Hematopoietic multipotent progenitor cell (in vitro differentiated cells): Measurements from ENCODE around the gene WDCP. TPM values are rescaled to one million over a fixed set of nuclear protein-coding genes. Genes with fewer than 3 reads are reported as not detected.
"Not testable (repeated sequence)": the region's sequence is repeated elsewhere in the genome, so short reads cannot be mapped to it uniquely, and the experiment has no call there.

Source experiments
- DNase-seq, 3 donors: peaks; one replicate each; pipeline ENCODE4 v3.0.0-alpha.2; 2011 to 2015; ENCODE audit warnings: low read depth in 2 of 3, low spot score in 2 of 3
- total RNA-seq: library from RNA; depleted of rRNA; stranded (reverse); fragments of >200 nt; gene quantifications from one replicate; pipeline ENCODE4 v1.2.3, GENCODE V29; 2012

Gene WDCP
- total RNA-seq, 1 donor, result 7.8 TPM

DNA sequence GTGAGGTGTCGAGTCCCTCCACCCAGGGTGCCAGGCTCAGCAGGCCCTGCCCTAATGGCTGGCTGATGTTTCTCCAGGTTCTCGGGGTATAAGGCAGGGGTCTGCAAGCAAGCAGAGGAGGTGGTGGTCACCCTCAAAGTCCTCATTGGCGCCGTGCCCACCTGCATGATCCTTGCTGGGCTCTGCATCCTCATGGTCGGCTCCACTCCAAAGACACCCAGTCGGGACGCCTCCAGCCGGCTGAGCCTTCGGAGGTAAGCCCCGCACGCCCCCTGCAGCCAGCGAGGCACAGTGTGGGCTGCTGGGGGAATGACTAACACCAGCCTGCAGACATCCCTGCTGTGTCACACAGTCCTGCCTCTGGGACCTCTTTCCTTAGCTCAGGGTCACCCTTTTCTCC, 23.2 kb downstream of the WDCP start:
- DNase-seq, result no peak

DNA sequence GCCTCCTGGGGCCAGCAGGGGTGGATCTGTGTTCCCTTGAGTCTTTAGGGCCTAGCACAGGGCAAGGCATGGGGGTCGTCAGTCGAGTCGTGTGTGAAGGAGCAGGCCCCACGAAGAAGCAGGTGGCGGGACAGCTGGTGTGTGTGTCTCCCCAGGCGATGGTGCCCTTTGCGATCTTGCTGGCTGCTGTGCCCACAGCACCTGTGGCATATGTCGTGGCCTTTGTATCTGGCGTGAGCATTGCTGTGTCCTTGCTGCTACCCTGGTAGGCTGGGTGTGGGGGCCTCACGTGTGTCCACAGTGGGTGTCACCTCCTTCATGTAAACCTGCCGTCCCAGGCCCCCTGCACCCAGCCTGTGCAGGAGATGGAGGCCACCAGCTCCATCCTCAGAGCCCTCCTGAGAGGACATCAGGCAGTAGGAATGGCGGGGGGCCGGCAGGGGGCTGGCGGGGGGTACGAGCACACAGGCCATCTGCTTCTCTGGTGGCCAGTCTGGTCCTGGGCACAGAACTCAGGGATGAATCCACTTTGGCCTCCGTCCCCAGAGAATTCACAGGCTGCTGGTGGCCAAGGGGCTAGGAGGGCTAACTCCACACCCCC, 24.1 kb downstream of the WDCP start:
- DNase-seq, result no peak

DNA sequence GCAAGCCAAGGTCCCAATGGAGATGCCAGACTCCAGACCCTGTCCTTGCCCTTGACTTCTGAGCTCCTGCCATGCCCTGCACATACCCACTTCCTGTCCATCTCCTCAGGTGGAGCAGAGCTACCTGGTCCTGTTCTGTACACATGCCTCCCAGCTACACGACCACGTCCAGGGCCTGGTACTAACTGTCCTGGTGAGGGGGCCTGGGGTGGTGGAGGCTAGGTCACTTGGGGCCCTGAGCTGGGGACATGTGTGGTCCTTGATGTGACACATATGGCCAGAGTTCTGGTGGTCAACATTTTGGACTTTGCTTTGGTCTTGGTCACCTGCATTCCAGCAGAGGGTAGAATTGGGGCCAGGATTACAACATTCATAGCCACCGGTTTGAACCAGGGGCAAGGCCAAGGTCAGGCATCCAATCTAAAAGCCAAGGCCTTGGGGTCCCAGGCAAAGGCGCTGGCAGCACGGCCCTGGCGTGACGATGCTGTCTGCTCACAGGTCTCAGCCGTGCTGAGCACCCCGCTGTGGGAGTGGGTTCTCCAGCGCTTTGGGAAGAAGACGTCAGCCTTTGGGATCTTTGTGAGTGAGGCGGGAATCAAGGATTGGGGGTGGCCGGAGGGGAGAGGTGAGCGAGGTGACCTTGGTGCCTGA, 24.7 kb downstream of the WDCP start:
- no peak for DNase-seq

DNA sequence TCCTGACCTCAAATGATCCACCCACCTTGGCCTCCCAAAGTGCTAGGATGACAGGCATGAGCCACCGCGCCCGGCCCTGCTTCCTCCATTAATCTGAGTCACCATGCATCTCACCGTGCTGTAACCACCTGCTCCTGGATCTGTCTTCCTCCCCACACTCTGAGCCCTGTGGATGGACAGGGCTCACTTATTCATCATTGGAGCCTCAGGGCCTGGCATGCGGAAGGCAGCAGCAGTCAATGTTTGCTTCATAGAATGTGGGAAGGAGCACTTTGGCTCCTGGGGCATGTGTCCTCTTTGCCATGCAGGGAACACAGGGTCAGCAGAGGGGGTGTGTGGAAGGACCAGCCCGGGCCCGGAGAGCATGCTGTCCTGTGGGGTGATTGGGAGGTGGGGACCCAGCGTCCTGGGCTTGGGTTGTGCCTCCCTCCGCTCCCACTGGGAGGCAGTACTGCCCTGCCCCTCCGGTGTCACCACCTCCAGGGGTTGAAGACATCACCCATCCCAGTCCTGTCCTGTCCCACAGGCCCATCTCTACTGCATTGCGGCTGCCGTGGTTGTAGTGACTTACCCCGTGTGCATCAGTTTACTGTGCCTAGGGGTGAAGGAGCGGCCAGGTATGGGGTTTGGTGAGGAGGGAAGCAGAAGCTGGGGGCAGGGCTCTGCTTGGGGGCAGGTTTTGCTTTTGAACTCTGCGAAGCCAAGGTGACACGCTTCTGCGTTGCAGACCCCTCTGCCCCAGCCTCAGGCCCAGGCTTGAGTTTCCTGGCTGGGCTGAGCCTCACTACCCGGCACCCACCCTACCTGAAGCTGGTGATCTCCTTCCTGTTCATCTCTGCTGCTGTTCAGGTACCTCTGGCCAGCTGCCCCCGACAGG, 25.8 kb downstream of the WDCP start:
- DNase-seq, result peak in 1 of 3 donors; percentile 18

DNA sequence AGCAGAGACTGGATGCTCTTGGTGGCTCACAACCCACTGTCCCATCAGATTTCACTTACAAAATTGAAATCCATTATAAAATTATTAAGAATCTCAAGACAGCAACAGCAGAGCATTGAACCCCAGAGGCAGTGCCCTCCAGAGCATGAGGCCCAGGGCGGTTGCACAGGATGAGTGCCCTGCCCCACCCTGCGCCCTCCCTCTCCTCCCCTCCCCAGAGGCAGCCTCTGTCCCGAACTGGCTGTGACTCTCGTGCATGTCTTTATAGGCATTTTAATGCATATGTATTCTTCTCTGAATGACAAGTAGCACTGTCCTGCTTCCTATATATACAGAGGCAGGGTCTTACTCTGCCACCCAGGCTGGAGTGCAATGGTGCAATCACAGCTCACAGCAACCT, 26.9 kb downstream of the WDCP start:
- no peak for DNase-seq

DNA sequence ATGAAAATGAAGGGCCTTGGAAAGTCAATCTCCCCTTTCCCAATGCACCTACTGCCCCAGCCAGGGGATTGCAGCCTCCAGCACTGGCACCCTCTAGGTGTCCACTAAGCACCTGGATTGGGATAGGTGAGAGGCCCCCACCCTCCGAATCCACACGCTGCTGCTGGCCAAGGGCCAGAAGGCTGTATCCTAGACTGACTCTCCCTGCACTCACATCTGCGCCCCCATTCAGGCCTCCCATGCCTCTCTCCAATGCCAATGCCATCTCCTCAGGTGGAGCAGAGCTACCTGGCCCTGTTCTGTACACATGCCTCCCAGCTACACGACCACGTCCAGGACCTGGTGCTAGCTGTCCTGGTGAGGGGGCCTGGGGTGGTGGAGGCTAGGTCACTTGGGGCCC, 27.5 kb downstream of the WDCP start:
- no peak for DNase-seq

DNA sequence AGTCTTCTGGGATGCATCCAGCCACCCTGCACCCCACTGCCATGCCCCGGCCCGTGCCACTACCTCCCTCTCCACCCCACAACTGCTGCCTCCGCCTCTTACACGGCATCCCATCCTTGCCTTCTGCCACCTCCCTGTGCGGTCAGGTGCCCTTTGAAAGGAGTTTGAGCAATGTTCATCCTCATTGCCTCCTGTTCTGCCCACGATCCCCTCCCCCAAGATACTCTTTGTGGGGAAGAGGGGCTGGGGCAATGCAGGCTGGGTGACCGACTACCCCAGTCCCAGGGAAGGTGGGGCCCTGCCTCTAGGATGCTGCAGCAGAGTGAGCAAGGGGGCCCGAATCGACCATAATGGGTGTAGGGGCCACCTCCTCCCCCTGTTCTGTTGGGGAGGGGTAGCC, 28.9 kb downstream of the WDCP start:
- DNase-seq, result no peak

DNA sequence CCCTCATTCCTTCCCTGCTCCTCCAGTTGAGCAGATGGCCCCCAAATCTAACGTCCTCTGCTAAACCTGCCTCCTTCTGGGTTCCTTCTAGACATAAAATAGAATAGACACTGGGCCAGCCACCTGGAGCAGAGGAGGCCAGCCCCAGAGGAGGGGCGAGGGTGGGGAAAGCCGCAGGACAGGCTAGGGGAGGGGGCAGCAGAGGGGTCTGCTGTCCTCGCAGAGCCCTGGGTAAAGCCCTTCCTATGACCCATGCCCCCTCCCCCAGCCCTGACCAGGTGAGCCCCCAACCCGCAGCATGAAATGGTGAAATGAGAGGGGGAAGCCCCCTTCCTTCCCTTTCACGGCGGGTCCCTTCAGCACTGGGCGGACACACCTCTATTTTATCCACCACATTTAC, 29.5 kb downstream of the WDCP start:
- no peak for DNase-seq

DNA sequence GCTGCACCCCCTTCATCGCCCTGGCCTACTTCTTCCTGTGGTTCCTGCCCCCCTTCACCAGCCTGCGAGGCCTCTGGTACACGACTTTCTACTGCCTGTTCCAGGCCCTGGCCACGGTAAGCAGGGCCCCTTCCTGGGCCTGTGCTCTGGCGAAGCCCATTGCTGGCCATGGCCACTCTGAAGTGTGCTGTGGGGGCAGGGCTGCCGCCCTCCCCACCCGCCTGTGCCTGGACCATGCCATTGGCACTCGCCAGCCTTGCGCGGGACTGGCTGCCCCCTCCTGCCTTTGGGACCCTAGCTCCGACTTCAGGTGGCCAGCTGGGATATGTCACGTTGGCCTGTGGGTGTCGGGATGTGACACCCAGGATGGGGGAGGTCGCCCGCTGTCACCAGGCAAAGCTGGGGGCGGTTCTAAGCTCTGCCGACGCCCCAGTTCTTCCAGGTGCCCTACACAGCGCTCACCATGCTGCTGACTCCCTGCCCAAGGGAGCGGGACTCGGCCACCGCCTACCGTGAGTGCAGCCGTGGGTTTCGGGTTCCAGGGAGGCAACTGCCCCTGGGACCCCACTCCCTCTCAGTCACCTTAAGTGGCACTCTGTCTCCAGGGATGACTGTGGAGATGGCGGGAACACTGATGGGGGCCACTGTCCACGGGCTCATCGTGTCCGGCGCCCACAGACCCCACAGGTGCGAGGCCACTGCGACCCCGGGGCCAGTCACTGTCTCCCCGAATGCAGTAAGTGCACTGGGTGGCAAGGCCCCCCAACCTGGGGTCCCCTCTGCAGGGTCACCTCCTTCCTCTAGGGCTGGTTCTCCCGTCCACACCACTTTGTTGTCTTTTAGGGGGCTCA, 30.1 kb downstream of the WDCP start:
- DNase-seq, result peak in 1 of 3 donors; percentile 17

DNA sequence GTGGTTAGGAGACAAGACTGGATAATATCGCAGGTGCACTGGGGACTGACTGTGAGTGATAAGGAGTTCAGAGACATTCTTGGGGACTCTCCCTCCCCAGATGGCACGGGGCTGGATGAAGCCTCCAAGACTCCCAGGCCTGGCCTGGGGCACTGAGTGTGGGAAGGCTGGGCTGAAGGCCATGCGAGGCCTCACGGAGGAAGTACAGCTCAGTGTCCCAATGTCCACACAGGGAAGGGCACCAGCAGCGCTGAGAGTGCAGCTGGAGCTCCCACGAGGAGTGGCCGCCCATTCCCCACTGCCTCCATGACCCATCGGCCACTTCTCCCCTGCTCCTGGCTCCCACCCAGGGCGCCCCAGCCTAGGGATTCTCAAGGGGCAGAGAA, 30.8 kb downstream of the WDCP start:
- no peak for DNase-seq

DNA sequence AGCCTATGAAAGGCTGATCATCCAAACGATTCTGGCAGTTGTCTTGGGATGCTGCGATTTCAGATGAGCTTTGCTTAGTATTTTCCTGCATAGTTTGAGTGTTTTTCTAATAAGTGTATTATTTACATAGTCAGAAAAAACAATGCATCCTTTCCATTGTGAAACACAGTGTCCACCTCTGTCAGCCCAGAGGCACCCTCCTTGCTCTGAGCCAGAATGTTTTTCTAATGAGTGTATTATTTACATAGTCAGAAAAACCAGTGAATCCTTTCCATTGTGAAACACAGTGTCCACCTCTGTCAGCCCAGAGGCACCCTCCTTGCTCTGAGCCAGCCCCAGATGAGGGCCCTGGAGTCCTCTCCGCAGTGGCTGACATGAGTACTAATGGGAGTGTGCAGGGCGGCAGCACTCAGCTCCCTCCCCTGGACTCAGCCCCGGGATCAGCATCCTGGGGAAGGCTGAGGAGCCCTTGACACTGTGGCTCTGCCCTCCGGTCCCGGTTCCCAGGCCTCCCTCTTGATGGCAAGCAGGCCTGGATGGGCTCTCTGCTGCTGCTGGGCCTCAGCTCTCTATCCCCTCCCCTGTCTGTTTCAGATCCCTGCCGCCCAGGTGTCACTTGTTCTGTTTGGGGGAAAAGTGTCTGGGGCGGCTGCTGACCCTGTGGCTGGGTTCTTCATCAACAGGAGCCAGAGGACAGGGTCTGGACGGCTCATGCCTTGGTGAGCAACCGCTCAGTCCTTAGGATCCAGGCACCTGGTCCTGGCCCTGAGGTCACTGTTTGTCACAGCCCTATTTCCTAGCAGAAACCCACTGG, 31.4 kb downstream of the WDCP start:
- DNase-seq, result no peak

DNA sequence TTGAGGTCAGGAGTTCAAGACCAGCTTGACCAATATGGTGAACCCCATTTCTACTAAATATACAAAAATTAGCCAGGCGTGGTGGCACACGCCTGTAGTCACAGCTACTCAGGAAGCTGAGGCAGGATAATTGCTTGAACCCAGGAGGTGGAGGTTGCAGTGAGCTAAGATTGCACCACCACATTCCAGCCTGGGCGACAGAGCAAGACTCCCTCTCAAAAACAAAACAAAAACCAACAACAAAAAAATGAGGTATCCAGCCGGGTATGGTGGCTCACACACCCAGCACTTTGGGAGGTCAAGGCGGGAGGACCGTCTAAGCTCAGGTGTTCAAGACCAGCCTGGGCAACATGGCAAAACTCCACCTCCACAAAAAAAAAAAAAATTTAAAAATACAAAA, 32.3 kb downstream of the WDCP start:
- DNase-seq, result not testable (repeated sequence)

DNA sequence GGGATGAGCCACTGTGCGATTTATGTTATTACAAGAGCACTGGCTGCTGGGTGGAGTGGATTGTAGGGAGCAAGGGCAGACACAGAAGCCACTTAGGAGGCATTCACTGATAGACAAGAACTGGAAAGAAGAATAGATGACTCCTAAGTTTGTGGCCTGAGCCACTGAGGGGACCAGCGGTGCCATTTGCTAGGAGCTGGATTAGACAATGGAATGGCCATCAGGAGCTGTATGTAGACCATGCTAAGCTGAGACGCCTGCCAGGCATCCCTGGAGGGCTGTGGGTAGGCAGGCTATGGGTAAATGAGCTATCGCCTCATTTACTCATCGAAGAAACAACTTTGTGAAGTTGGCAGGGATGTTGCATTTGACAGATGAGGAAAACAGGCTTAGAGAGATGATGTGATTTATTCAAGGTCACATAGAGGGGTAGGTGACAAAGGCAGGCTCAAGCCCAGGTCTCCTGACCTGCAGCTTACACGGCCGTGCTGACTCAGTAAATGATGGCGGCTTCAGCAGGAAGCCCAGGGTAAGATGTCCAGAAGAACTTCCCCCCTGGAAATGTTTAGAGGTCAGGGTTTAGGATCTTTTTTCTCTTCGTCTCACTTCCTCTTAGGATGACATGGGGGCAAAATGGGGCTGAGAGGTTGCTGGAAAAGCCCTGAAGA, 34.5 kb downstream of the WDCP start:
- DNase-seq, result no peak

DNA sequence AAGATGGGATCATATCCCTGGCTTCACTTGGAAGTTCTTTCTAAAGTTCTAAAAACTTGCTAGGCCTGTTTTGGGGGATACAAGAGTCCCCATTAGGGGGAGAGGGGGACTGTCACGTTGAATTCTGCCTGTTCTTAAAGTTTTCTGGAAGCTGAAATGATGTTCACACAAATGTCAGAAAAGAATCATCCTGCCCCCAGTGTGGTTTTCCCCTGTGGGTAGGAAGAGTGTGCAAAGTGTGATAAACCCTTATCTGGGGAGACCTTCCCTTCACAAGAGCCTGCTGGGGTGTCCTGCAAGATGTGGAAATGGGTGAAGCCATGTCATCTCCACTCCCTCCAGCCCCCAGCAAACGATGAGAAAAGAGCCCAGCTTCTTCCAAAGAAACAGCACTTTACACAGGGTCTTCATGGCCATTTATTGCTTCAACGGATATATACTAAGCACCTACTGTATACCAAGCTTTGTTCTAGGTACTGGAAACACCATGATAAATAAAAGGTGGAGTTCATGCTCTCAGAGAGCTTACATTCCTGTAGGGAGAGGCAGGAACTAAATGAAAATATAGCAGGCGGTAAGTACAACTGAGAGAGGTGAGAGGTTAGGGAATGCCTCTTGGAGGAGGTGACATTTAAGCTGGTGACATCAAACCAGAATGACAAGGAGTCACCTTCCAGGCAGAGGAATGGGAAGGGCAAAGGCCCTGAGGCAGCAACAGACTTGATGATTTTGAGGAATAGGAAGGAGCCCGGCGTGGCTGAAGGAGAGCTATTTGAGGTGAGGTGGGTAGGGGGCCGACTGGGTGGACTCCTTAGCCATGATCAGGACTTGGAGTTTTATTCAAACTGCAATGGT, 35.7 kb downstream of the WDCP start:
- peak in 2 of 3 donors; percentile 91 to 97 for DNase-seq

DNA sequence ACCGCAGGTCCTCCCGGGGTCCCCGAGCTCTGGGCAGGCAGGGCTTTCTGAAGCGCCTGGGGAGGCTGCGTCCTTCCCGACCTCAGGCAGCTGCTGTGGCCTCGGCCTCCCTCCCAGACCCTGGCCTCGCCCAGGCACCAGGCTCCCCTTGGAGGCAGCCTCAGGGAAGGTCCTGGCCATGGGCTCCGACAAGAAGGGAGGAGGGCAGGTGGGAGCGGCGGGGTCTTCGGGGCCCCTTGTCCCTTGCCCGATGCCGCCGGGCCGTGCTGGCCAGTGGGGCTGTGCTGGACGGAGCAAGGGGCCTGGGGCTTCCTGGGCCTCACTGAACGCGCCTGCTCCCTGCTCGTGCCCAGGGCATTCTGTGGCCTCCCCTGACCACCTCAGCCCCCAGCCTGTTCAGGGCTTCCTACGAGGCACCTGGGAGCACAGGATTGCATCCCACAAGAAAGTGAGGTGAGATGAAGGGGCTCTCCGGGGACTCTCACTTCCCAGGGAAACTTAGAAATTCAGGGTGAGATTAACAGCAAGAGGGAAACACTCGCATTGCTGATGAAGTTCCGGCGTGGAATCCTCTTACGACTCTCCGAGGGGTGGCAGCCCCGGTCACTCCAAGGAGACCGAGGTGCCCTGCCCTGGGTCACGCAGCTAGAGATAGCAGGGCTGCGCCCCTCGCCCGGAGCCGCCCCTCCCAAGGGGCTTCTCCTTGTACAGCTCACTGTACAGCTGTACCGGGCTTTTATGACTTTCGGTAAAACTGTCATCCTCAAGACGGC, 36.5 kb downstream of the WDCP start:
- DNase-seq, result no peak

DNA sequence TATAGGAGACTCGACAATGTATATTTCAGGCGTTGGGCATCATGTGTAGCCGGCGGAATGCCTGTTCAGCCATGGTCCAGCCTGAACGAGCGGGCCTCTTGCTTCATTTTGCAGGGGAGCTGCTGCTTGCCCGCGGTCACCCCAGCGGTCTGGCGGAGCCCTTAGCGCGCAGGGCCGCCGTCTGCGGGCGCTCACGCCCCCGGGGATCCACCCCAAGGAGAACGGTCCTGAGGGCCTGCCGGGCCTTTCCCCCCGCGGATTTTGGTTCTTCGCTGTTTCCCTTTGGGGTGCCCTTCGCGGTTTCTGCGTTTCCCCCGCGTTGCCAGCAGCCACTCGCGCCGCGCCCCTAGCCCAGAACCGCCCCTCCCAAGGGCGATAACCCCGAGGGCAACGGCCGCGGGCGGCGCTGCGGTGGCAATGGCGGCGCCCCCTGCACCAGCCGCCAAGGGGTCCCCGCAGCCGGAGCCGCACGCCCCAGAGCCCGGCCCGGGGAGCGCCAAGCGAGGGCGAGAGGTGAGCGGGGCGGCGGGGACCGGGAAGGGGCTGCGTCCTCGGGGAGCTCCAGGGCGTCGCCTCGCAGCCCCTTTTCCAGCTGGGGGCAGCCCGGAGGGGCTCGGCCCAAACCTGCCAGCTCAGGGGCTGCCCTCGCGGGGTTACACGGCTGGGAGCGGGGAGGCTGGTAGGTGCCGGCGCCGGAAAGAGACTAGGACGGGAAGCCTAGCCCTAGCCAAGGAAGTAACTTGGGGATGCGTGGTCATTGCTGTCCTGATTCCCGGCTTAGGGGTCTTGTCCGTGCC, 37.3 kb downstream of the WDCP start, which contains the start of gene MFSD2B:
Gene MFSD2B, plus strand, starts transcription at position 406 of the 797 bp plus-strand sequence. Its CDS starts 12 bp downstream, at position 418.
- DNase-seq, result peak in 2 of 3 donors; percentile 29 to 42

DNA sequence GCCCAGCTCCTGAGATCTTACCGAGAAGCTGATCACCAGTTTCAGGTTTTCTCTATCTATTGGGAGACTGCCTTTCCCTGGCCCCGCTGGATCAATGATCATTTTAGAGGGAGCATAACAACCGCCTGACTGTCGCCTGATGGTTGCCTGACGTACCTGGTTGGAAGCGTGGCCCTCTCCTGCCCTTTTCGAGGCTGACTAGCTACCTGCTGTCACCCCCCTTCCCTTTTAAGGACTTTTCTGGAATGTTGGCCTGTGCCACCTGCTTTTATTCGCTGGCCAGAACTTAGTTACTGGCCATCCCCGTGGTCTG, 37.9 kb downstream of the WDCP start:
- DNase-seq, result no peak
